Sigmoid colon (tissue), 7 donors: ENCODE results near the gene CTXN3. TPM values are rescaled to one million over a fixed set of nuclear protein-coding genes. Genes with fewer than 3 reads are reported as not detected.

ENCODE experiments used
- DNase-seq: peaks from one replicate; pipeline ENCODE4 v3.0.0-alpha.2; 2019
- H3K27ac ChIP-seq, 4 donors: fragments of 200-600 bp; sonication (generic); one replicate each; pipeline ENCODE4 v1.5.1; 2016 to 2019; ENCODE audit warnings: mild to moderate bottlenecking in 1 of 4
- H3K27me3 ChIP-seq, 3 donors: fragments of 200-600 bp; sonication (generic); one replicate each; pipeline ENCODE4 v1.5.1; 2019; ENCODE audit warnings: mild to moderate bottlenecking in 1 of 3
- H3K36me3 ChIP-seq, 4 donors: fragments of 200-600 bp; sonication (generic); one replicate each; pipeline ENCODE4 v1.5.1; 2016 to 2019
- H3K4me1 ChIP-seq, 4 donors: fragments of 200-600 bp; sonication (generic); one replicate each; pipeline ENCODE4 v1.5.1; 2017 to 2019
- H3K4me3 ChIP-seq, 4 donors: fragments of 200-600 bp; sonication (generic); one replicate each; pipeline ENCODE4 v1.5.1; 2017 to 2019; ENCODE audit warnings: mild to moderate bottlenecking in 2 of 4, moderate library complexity in 1 of 4
- H3K9me3 ChIP-seq, 4 donors: fragments of 200-600 bp in 3 of 4; sonication (generic) in 3 of 4; one replicate each; pipeline versions ENCODE4 v1.5.1 to v1.6.1; 2013 to 2019
- EP300 ChIP-seq, 4 donors: sonication (generic); formaldehyde crosslinking; IDR thresholded peaks; one replicate each; pipeline ENCODE4 v1.6.1; 2017; ENCODE audit warnings: antibody characterized with exemption in 4 of 4
- POLR2A ChIP-seq, 2 donors: fragments of 450-650 bp; IDR thresholded peaks; one replicate each; pipeline ENCODE4 v1.6.1; 2016; ENCODE audit warnings: antibody characterized with exemption in 2 of 2, mild to moderate bottlenecking in 2 of 2, moderate library complexity in 2 of 2
- POLR2AphosphoS5 ChIP-seq, 4 donors: sonication (generic); formaldehyde crosslinking; IDR thresholded peaks; one replicate each; pipeline ENCODE4 v1.6.1; 2017; ENCODE audit warnings: antibody characterized with exemption in 4 of 4
- WGBS, 2 donors: extraction: QIAGEN DNeasy Blood & Tissue Kit; methylation state at CpG; one replicate each; pipeline ENCODE4 v1.1.7; 2013; 5-methylcytosine and 5-hydroxymethylcytosine counted together
- intact Hi-C: fragments of 100-400 bp; cut with DNase I; formaldehyde crosslinking; loops from one replicate; pipeline ENCODE4 v1.15.1; 2023
- polyA plus RNA-seq, 3 donors: library from polyadenylated mRNA; stranded (reverse); fragments of 200-250 nt; gene quantifications; one replicate each; pipeline ENCODE4 v1.2.3, GENCODE V29; 2013
- total RNA-seq, 4 donors: library from RNA; depleted of rRNA; stranded (reverse); fragments of >200 nt; gene quantifications; one replicate each; pipeline ENCODE4 v1.1.0, GENCODE V29; 2016
- TF ChIP-seq, protein P1 (sequence below), 4 experiments: fragments of 450-650 bp in 3 of 4; fragments of 200-600 bp in 1 of 4; IDR thresholded peaks; one replicate each; pipeline ENCODE4 v1.5.1; 2016 to 2019; ENCODE audit warnings: antibody characterized with exemption in 4 of 4, mild to moderate bottlenecking in 3 of 4, moderate library complexity in 2 of 4
- donor health status: healthy with polysubstance abuse.
- donor health status: Bipolar disorder and iron deficiency.
- donor health status: healthy.

The CTXN3 gene
- total and polyA plus RNA-seq, 7 donors, result not detected

DNA sequence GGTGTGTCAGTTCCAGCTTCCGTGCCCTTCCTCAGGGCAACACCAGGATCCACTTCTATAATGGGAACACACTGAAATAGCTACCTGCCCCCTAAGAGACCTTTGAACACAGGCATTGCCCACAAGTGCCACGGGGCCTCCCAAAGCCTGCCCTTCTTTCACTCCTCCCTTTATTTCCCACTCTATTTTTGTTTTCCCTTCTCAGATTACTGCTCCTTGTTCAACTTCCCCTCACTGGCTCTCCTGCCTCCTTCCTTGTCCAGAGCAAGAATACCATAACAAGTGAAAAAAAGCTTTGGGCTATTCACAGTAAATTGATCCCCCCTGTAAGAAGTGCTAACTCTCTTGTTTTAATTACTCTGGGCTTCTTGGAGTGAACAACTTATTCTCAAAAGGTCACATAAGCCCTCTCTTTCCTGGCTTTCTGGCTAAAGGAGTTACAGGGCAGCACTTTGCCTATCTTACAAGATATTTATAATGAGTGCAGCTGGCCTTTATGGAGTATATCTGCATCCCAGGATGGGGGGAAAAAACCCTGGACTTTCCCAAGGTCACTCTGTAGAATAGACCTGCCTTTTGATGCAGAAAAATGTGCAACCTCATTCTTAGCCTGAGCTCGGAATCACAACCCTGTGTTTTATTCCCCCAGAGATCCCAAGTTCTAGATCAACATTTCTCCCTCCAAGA lies 11.3 kb downstream of the CTXN3 start:
- intact Hi-C loops, result no loop called here
- WGBS, 2 donors, result 64 to 65% methylated on average over 3 of the region's 3 CpGs
- no peak overlapping the region for H3K4me3 ChIP-seq
- no peaks in the 10 kb centered on the region for H3K9me3 ChIP-seq
- TF ChIP-seq POLR2A (IDR thresholded peaks at IDR 0.05) (no peak), EP300 (IDR thresholded peaks at IDR 0.05) (no peak), POLR2AphosphoS5 (IDR thresholded peaks at IDR 0.05) (no peak)
- TF ChIP-seq, protein P1, sequence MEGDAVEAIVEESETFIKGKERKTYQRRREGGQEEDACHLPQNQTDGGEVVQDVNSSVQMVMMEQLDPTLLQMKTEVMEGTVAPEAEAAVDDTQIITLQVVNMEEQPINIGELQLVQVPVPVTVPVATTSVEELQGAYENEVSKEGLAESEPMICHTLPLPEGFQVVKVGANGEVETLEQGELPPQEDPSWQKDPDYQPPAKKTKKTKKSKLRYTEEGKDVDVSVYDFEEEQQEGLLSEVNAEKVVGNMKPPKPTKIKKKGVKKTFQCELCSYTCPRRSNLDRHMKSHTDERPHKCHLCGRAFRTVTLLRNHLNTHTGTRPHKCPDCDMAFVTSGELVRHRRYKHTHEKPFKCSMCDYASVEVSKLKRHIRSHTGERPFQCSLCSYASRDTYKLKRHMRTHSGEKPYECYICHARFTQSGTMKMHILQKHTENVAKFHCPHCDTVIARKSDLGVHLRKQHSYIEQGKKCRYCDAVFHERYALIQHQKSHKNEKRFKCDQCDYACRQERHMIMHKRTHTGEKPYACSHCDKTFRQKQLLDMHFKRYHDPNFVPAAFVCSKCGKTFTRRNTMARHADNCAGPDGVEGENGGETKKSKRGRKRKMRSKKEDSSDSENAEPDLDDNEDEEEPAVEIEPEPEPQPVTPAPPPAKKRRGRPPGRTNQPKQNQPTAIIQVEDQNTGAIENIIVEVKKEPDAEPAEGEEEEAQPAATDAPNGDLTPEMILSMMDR (IDR thresholded peaks at IDR 0.05), result no peak
- H3K36me3 ChIP-seq, result no peaks in the 10 kb centered on the region
- no peak for DNase-seq
- no peaks in the 10 kb centered on the region for H3K27me3 ChIP-seq
- peaks cover 0 to 26% (median 16%) of the 10 kb centered on the region in 4 donors for H3K4me1 ChIP-seq
- H3K27ac ChIP-seq, result peak overlapping the region; percentile 47 to 69 (median 56)

DNA sequence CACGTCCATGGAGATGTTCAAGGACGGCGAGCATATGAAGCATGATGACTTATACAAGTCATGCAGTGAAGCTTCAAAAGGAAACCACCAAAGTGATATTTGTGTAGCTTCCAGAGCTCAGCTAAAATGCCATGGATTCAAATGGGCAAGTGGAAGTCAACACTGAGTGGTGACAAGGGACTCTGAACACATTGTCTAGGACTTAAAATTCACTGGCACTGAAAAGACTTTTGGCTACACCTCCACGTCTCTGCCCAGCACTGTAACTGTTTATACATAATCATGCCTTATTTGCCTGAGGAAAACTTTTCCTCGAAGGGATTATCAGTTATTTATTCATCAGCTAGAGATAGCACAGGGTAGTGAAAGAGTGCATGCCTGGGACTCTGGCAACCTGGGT lies 15.2 kb downstream of the CTXN3 start:
- TF ChIP-seq, protein P1 (IDR thresholded peaks at IDR 0.05), result no peak
- WGBS, 2 donors, result 80 to 90% methylated on average over 5 of the region's 5 CpGs
- H3K36me3 ChIP-seq, result no peaks in the 10 kb centered on the region
- H3K4me3 ChIP-seq, result no peak overlapping the region
- H3K27me3 ChIP-seq, result no peaks in the 10 kb centered on the region
- peak overlapping the region in 2 of 4 donors; percentile 17 to 72 for H3K27ac ChIP-seq
- no peaks in the 10 kb centered on the region for H3K9me3 ChIP-seq
- intact Hi-C loops, result no loop called here
- peaks cover 0 to 47% (median 38%) of the 10 kb centered on the region in 4 donors for H3K4me1 ChIP-seq
- no peak for DNase-seq

DNA sequence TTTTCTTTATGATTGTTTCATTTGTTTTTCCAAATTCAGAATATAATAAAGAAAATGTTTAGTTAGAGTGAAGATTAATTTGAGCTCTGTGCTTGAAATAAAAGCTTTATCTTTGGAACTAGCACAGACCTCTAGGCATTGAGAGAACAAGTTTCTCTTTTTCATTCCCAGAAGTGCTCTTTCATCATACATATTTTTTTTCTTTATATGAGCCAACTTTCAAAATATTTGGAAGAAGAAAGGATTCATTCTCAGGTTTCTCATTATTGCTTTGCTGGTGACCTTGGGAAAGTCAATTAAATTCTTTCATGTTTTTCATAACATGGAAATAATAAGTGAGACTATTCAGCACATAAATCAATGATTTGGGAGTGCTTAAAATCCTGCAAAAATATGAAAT lies 16.8 kb downstream of the CTXN3 start:
- H3K27me3 ChIP-seq, result no peaks in the 10 kb centered on the region
- H3K4me1 ChIP-seq, result peaks cover 0 to 33% (median 29%) of the 10 kb centered on the region in 4 donors
- no peaks in the 10 kb centered on the region for H3K9me3 ChIP-seq
- H3K4me3 ChIP-seq, result no peak overlapping the region
- intact Hi-C loops, result no loop called here
- H3K27ac ChIP-seq, result peak overlapping the region; percentile 45 to 72 (median 56)
- no peak for DNase-seq
- TF ChIP-seq POLR2AphosphoS5 (IDR thresholded peaks at IDR 0.05) (no peak), EP300 (IDR thresholded peaks at IDR 0.05) (no peak), POLR2A (IDR thresholded peaks at IDR 0.05) (no peak)
- TF ChIP-seq, protein P1 (IDR thresholded peaks at IDR 0.05), result no peak
- H3K36me3 ChIP-seq, result no peaks in the 10 kb centered on the region

DNA sequence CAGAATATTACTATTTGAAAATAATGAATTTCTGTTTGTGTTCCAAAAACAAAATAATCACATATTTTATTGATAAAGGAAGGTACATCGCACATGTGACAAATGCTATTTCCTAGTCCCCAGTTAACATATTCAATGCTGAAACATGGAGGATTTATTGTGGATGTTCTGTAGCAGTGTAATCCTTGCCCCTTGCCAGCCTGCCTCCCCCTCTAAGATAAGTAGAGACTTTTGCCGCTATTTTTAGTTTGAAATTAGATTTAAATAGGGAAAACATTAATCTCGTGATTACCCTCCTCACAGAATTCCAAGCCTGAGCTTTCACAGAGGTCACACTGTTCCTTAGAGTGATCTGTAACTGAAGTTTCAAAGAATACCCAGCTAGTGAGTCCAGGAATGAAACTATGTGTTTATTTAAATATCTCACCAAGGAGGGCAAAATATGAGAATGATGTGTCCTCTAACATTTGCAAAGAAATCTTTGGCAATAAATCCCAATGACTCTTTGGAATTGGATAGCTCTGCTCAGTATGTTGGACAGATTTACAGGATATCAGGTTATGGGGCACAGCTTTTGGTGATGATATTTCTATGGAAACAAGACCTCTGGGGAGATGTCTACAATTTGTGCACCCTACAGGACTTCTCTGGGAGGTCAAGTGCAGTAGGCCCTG lies 17.3 kb downstream of the CTXN3 start:
- Histone ChIP-seq H3K9me3 (no peaks in the 10 kb centered on the region), H3K27ac (peak overlapping the region; percentile 45 to 72 (median 56)), H3K27me3 (no peaks in the 10 kb centered on the region), H3K36me3 (no peaks in the 10 kb centered on the region), H3K4me1 (peaks cover 0 to 30% (median 25%) of the 10 kb centered on the region in 4 donors), H3K4me3 (no peak overlapping the region)
- no peak for DNase-seq
- 86 to 93% methylated on average over 3 of the region's 3 CpGs for WGBS, 2 donors
- no peak for TF ChIP-seq POLR2A (IDR thresholded peaks at IDR 0.05)
- no peak for TF ChIP-seq POLR2AphosphoS5 (IDR thresholded peaks at IDR 0.05)
- no peak for TF ChIP-seq EP300 (IDR thresholded peaks at IDR 0.05)
- TF ChIP-seq, protein P1 (IDR thresholded peaks at IDR 0.05), result no peak
- intact Hi-C loops, result no loop called here
